Measurements from ENCODE around the gene TENM3. TPM values are rescaled to one million over a fixed set of nuclear protein-coding genes. Genes with fewer than 3 reads are reported as not detected.

Gene TENM3
- polyA plus RNA-seq, 1 of the 3 experiments (the other 2 are of a cell fraction), result 10.4 TPM

DNA sequence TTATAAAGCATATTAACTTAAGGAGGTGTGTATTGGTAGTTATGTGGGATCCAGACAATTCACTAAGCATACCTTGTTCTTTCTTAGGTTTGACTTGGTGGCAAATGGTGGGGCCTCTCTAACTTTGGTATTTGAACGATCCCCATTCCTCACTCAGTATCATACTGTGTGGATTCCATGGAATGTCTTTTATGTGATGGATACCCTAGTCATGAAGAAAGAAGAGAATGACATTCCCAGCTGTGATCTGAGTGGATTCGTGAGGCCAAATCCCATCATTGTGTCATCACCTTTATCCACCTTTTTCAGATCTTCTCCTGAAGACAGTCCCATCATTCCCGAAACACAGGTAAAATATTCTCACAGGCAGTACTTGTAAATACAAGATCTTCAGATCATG is 487.6 kb downstream of the TENM3 start (continued):
- TF ChIP-seq RXRA (IDR thresholded peaks at IDR 0.05; ENCODE audit: borderline replicate concordance, low read depth) (no peak), MXI1 (IDR thresholded peaks at IDR 0.05; ENCODE audit: low read depth, low read length) (no peak), FOSL2 (IDR thresholded peaks at IDR 0.05; ENCODE audit: borderline replicate concordance, low read depth) (no peak), MEF2A (IDR thresholded peaks at IDR 0.05; ENCODE audit: borderline replicate concordance, low read depth) (no peak), PBX3 (IDR thresholded peaks at IDR 0.05) (no peak), FOXM1 (IDR thresholded peaks at IDR 0.05; ENCODE audit: low read depth) (no peak)
- TF ChIP-seq, protein P1, sequence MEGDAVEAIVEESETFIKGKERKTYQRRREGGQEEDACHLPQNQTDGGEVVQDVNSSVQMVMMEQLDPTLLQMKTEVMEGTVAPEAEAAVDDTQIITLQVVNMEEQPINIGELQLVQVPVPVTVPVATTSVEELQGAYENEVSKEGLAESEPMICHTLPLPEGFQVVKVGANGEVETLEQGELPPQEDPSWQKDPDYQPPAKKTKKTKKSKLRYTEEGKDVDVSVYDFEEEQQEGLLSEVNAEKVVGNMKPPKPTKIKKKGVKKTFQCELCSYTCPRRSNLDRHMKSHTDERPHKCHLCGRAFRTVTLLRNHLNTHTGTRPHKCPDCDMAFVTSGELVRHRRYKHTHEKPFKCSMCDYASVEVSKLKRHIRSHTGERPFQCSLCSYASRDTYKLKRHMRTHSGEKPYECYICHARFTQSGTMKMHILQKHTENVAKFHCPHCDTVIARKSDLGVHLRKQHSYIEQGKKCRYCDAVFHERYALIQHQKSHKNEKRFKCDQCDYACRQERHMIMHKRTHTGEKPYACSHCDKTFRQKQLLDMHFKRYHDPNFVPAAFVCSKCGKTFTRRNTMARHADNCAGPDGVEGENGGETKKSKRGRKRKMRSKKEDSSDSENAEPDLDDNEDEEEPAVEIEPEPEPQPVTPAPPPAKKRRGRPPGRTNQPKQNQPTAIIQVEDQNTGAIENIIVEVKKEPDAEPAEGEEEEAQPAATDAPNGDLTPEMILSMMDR (IDR thresholded peaks at IDR 0.05), result no peak

- TF ChIP-seq FOXJ3 (CRISPR knock-in tag; IDR thresholded peaks at IDR 0.05), result no peak
- TF ChIP-seq SIN3A (IDR thresholded peaks at IDR 0.05; ENCODE audit: borderline replicate concordance, low read depth, low read length), result no peak
- TF ChIP-seq RXRA (IDR thresholded peaks at IDR 0.05; ENCODE audit: borderline replicate concordance, low read depth), result no peak
- peaks cover 0 to 18% of the 10 kb centered on the region in 2 experiments; a peak in 2 of 4 replicates for H3K4me1 ChIP-seq (ENCODE audit: control insufficient read depth in 1 of 2, insufficient read depth in 2 of 2, low read depth in 1 of 2, low read length in 1 of 2)
- no peaks in the 10 kb centered on the region for H3K79me2 ChIP-seq (ENCODE audit: insufficient read depth)
- H3K9me3 ChIP-seq, result no peaks in the 10 kb centered on the region
- ChIA-PET CTCF (interaction anchor here (0.7 to 1.3 kb wide), 3 partner anchors 70 to 627 kb away, joined by 3 read pairs; no protein-coding TSS in a partner anchor), POLR2A (no interaction called here)
- H3K27ac ChIP-seq (ENCODE audit: low read depth in 2 of 2, low read length in 1 of 2), result peak overlapping the region in 1 of 2 experiments; percentile 87; a peak in 2 of 4 replicates
- DNase-seq, result no peak
- H3K9me2 ChIP-seq, result no peaks in the 10 kb centered on the region
- H3K4me2 ChIP-seq, result no peak overlapping the region
- WGBS (ENCODE audit: low lambda C conversion rate), result 81% methylated on average over 2 of the region's 2 CpGs
- no peaks in the 10 kb centered on the region for H3K27me3 ChIP-seq (ENCODE audit: insufficient read depth)
- no peak overlapping the region for H3K4me3 ChIP-seq (ENCODE audit: low read depth in 2 of 2, low read length in 1 of 2)
- H3K36me3 ChIP-seq (replicated peaks in 1 of 2; ENCODE audit: control insufficient read depth in 1 of 2, insufficient read depth in 2 of 2, low read length in 1 of 2), result peaks cover 1 to 14% of the 10 kb centered on the region in 2 experiments
- H3K9ac ChIP-seq, result no peak overlapping the region
- no peaks in the 10 kb centered on the region for H4K20me1 ChIP-seq (ENCODE audit: insufficient read depth)
- no peaks in the 10 kb centered on the region for H3F3A ChIP-seq (replicated peaks; ENCODE audit: insufficient read depth)
- no peak overlapping the region for H2AFZ ChIP-seq (ENCODE audit: low read depth)
Observed at GRCh38 chr4:182736207-182736606, 493.0 kb downstream of the TENM3 start.

- no peaks in the 10 kb centered on the region for H3K9me2 ChIP-seq
- H3K9me3 ChIP-seq, result no peaks in the 10 kb centered on the region
- POLR2A ChIA-PET, result interaction anchor here (0.7 kb wide), 1 partner anchor 94 kb away, joined by 3 read pairs; no protein-coding TSS in a partner anchor
- no peak overlapping the region for H3K9ac ChIP-seq
- H3K4me1 ChIP-seq (ENCODE audit: control insufficient read depth in 1 of 2, insufficient read depth in 2 of 2, low read depth in 1 of 2, low read length in 1 of 2), result peaks cover 0 to 18% of the 10 kb centered on the region in 2 experiments; a peak in 2 of 4 replicates
- peaks cover 0 to 16% of the 10 kb centered on the region in 2 experiments for H3K36me3 ChIP-seq (replicated peaks in 1 of 2; ENCODE audit: control insufficient read depth in 1 of 2, insufficient read depth in 2 of 2, low read length in 1 of 2)
- H3K27me3 ChIP-seq (ENCODE audit: insufficient read depth), result no peaks in the 10 kb centered on the region
- H4K20me1 ChIP-seq (ENCODE audit: insufficient read depth), result no peaks in the 10 kb centered on the region
- H2AFZ ChIP-seq (ENCODE audit: low read depth), result no peak overlapping the region
- H3K4me2 ChIP-seq, result no peak overlapping the region
- 58% methylated on average over 8 of the region's 8 CpGs for WGBS (ENCODE audit: low lambda C conversion rate)
- no peak overlapping the region for H3K4me3 ChIP-seq (ENCODE audit: low read depth in 2 of 2, low read length in 1 of 2)
- H3K27ac ChIP-seq (ENCODE audit: low read depth in 2 of 2, low read length in 1 of 2), result peak overlapping the region; percentile 36 to 87; a peak in 3 of 4 replicates
- H3F3A ChIP-seq (replicated peaks; ENCODE audit: insufficient read depth), result no peaks in the 10 kb centered on the region
- TF ChIP-seq FOSL2 (IDR thresholded peaks at IDR 0.05; ENCODE audit: borderline replicate concordance, low read depth) (no peak), PBX3 (IDR thresholded peaks at IDR 0.05) (peak; percentile 13; the same call in 1 of the 2 replicates), GATA2 (CRISPR knock-in tag; IDR thresholded peaks at IDR 0.05) (peak; percentile 47; the same call in 1 of the 2 replicates), MXI1 (IDR thresholded peaks at IDR 0.05; ENCODE audit: low read depth, low read length) (peak; percentile 18; the same call in 1 of the 2 replicates), RAD21 (IDR thresholded peaks at IDR 0.05; ENCODE audit: low read length) (0 out of 2 replicates have a peak, but pooled peaks have one; percentile 4), RXRA (IDR thresholded peaks at IDR 0.05; ENCODE audit: borderline replicate concordance, low read depth) (no peak)
- TF ChIP-seq, protein P2, sequence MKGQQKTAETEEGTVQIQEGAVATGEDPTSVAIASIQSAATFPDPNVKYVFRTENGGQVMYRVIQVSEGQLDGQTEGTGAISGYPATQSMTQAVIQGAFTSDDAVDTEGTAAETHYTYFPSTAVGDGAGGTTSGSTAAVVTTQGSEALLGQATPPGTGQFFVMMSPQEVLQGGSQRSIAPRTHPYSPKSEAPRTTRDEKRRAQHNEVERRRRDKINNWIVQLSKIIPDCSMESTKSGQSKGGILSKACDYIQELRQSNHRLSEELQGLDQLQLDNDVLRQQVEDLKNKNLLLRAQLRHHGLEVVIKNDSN (IDR thresholded peaks at IDR 0.05; ENCODE audit: borderline replicate concordance, low read depth), result peak; percentile 28; the same call in 1 of the 2 replicates
- H3K79me2 ChIP-seq (ENCODE audit: insufficient read depth), result no peaks in the 10 kb centered on the region
- no peak for DNase-seq
- CTCF ChIA-PET, result interaction anchor here (1.8 to 2.0 kb wide), 2 partner anchors 143 to 187 kb away, joined by 5 to 7 read pairs; no protein-coding TSS in a partner anchor
Observed at GRCh38 chr4:182738283-182739047, 495.3 kb downstream of the TENM3 start.
